Skeletal muscle satellite cell (primary cell): ENCODE results near the gene ARMC7.
"Not testable (repeated sequence)": the region's sequence is repeated elsewhere in the genome, so short reads cannot be mapped to it uniquely, and the experiment has no call there.

ENCODE experiments used
- H3K27me3 ChIP-seq: 2 replicates; pipeline ENCODE4 v1.7.0; 2013; ENCODE audit warnings: low read length; ENCODE audit not compliant: control insufficient read depth, insufficient read depth
- H3K36me3 ChIP-seq: 2 replicates; pipeline ENCODE4 v1.7.0; 2013; ENCODE audit warnings: mild to moderate bottlenecking, control low read depth, low read length; ENCODE audit not compliant: insufficient read depth
- H3K4me1 ChIP-seq: 2 replicates; pipeline ENCODE4 v1.7.0; 2013; ENCODE audit warnings: low read length; ENCODE audit not compliant: control insufficient read depth, insufficient read depth
- H3K4me2 ChIP-seq: 2 replicates; pipeline ENCODE4 v1.7.0; 2013; ENCODE audit warnings: mild to moderate bottlenecking, low read length
- H3K4me3 ChIP-seq: 2 replicates; pipeline ENCODE4 v1.7.0; 2013; ENCODE audit warnings: low read length
- H3K9ac ChIP-seq: 2 replicates; pipeline ENCODE4 v1.7.0; 2013; ENCODE audit warnings: mild to moderate bottlenecking, low read depth, low read length, moderate library complexity
- H3K9me3 ChIP-seq: replicated peaks from 2 replicates; pipeline ENCODE4 v1.7.0; 2013; ENCODE audit warnings: mild to moderate bottlenecking, control low read depth, low read length

The ARMC7 gene

GRCh38 chr17:75135452-75135851 is 25.7 kb downstream of the ARMC7 start:
- no peaks in the 10 kb centered on the region for H3K27me3 ChIP-seq
- H3K4me2 ChIP-seq, result no peak overlapping the region
- H3K9ac ChIP-seq, result no peak overlapping the region
- H3K36me3 ChIP-seq, result peaks cover 36% of the 10 kb centered on the region
- no peaks in the 10 kb centered on the region for H3K9me3 ChIP-seq
- H3K4me3 ChIP-seq, result no peak overlapping the region
- peaks cover 1% of the 10 kb centered on the region for H3K4me1 ChIP-seq

GRCh38 chr17:75135946-75136345 is 26.2 kb downstream of the ARMC7 start:
- Histone ChIP-seq H3K4me2 (no peak overlapping the region), H3K9me3 (no peaks in the 10 kb centered on the region), H3K4me1 (no peaks in the 10 kb centered on the region), H3K4me3 (no peak overlapping the region), H3K36me3 (peaks cover 40% of the 10 kb centered on the region), H3K9ac (no peak overlapping the region), H3K27me3 (no peaks in the 10 kb centered on the region)

GRCh38 chr17:75137762-75138161 is 28.0 kb downstream of the ARMC7 start:
- H3K36me3 ChIP-seq, result peaks cover 52% of the 10 kb centered on the region
- not testable (repeated sequence) for H3K9me3 ChIP-seq, H3K4me3 ChIP-seq, H3K27me3 ChIP-seq, H3K9ac ChIP-seq, H3K4me1 ChIP-seq, H3K4me2 ChIP-seq

DNA sequence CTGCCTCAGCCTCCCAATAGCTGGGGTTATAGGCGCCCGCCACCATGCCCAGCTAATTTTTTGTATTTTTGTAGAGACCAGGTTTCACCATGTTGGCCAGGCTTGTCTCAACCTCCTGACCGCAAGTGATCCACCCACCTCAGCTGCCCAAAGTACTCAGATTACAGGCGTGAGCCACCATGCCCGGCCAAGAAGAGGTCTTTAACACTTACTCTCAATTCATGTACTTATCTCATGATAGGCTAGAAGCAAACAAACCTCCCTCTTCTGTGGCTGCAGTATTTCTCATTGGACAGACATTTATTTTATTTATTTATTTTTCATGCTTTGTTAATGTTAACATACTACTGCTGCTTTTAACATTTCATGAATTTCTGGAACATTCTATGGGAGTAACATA is 28.8 kb downstream of the ARMC7 start:
- no peak overlapping the region for H3K9ac ChIP-seq
- H3K27me3 ChIP-seq, result no peaks in the 10 kb centered on the region
- peaks cover 54% of the 10 kb centered on the region for H3K36me3 ChIP-seq
- no peak overlapping the region for H3K4me2 ChIP-seq
- H3K4me3 ChIP-seq, result no peak overlapping the region
- no peaks in the 10 kb centered on the region for H3K9me3 ChIP-seq
- H3K4me1 ChIP-seq, result no peaks in the 10 kb centered on the region

- Histone ChIP-seq H3K4me2 (no peak overlapping the region), H3K9me3 (no peaks in the 10 kb centered on the region), H3K36me3 (peaks cover 78% of the 10 kb centered on the region), H3K4me1 (no peaks in the 10 kb centered on the region), H3K9ac (no peak overlapping the region), H3K27me3 (no peaks in the 10 kb centered on the region), H3K4me3 (no peak overlapping the region)
These were observed 32.6 kb downstream of the ARMC7 start for GRCh38 chr17:75142236-75142971.

- H3K4me3 ChIP-seq, result no peak overlapping the region
- H3K9me3 ChIP-seq, result no peaks in the 10 kb centered on the region
- no peak overlapping the region for H3K9ac ChIP-seq
- no peak overlapping the region for H3K4me2 ChIP-seq
- no peaks in the 10 kb centered on the region for H3K4me1 ChIP-seq
- no peaks in the 10 kb centered on the region for H3K27me3 ChIP-seq
- peaks cover 75% of the 10 kb centered on the region for H3K36me3 ChIP-seq
These were observed 35.2 kb downstream of the ARMC7 start for GRCh38 chr17:75144816-75145512.

GRCh38 chr17:75146592-75146991 is 36.8 kb downstream of the ARMC7 start:
- H3K36me3 ChIP-seq, result peaks cover 62% of the 10 kb centered on the region

DNA sequence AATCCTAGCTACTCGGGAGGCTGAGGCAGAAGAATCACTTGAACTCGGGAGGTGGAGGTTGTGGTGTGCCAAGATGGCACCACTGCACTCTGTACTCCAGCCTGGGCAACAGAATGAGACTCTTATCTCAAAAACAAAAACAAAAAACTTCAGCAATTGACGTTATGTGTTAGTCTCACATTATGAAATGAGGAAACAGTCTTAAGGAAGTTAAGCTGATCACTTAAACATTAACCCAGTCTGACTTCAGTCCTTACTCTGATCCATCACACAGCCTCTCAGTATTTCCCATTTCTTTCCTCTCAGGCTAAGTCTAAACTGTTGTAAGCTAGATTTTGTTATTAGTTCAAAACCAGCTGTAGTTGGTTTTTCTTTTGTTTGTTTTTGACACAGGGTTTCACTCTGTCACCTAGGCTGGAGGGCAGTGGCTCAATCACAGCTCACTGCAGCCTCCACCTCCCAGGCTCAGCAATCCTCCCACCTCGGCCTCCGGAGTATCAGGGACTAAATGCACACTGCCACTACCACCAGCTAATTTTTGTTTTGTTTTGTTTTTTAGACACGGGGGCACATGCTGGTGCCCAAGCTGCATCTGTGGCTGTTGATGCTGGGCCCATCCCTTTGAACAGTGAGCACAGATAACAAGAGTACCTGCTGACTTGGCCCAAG is 38.2 kb downstream of the ARMC7 start:
- Histone ChIP-seq H3K4me3 (no peak overlapping the region), H3K9me3 (no peaks in the 10 kb centered on the region), H3K27me3 (no peaks in the 10 kb centered on the region), H3K9ac (no peak overlapping the region), H3K4me2 (no peak overlapping the region), H3K36me3 (peaks cover 52% of the 10 kb centered on the region), H3K4me1 (peaks cover 13% of the 10 kb centered on the region)

More at GRCh38 chr17:75146592-75146991, 36.8 kb downstream of the ARMC7 start:
- Histone ChIP-seq H3K4me3 (no peak overlapping the region), H3K27me3 (no peaks in the 10 kb centered on the region), H3K9me3 (no peaks in the 10 kb centered on the region), H3K4me2 (no peak overlapping the region), H3K9ac (no peak overlapping the region), H3K4me1 (no peaks in the 10 kb centered on the region)

DNA sequence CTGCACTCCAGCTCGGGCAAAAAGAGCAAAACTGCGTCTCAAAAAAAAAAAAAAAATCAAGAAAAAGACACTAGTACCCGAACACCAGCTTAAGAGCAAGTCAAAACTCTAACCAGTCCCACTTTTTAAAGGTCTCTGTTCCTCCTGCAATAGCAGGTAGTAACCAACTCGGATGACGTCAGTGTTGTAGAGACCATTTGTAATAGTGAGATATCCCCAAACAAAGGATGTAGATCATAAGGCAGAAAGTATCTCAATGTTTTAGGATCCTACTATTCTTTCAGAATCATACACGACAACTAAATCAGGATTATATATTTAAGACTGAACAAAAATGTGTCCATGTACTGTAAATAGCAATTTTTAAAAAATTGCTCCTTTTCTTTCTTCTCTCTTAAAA is 42.2 kb downstream of the ARMC7 start:
- Histone ChIP-seq H3K27me3 (no peaks in the 10 kb centered on the region), H3K4me2 (peak overlapping the region; percentile 85), H3K4me3 (peak overlapping the region; percentile 98), H3K9me3 (no peaks in the 10 kb centered on the region), H3K36me3 (peaks cover 20% of the 10 kb centered on the region), H3K4me1 (peaks cover 22% of the 10 kb centered on the region), H3K9ac (peak overlapping the region; percentile 91)

DNA sequence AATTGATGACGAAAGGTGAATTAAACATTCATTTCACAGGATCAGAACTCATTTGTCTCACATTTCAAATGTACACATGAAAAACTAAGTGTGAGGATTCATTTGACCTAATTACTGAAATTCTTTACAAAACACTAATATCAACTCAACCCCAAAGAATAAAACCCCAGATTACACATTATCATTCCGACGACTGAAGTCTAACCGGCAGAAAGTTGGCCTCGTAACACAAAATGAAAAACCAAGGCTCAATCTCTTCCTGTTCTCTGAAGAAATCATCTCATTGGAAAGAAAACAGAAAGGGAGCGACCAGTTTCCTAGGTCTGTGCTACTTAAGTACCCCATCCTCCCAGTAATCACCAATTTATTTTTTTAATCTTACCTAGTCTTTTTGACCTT is 42.8 kb downstream of the ARMC7 start:
- no peaks in the 10 kb centered on the region for H3K9me3 ChIP-seq
- H3K4me1 ChIP-seq, result peaks cover 22% of the 10 kb centered on the region
- peak overlapping the region; percentile 98 for H3K4me3 ChIP-seq
- no peaks in the 10 kb centered on the region for H3K27me3 ChIP-seq
- peak overlapping the region; percentile 85 for H3K4me2 ChIP-seq
- H3K9ac ChIP-seq, result peak overlapping the region; percentile 91
- H3K36me3 ChIP-seq, result peaks cover 14% of the 10 kb centered on the region

DNA sequence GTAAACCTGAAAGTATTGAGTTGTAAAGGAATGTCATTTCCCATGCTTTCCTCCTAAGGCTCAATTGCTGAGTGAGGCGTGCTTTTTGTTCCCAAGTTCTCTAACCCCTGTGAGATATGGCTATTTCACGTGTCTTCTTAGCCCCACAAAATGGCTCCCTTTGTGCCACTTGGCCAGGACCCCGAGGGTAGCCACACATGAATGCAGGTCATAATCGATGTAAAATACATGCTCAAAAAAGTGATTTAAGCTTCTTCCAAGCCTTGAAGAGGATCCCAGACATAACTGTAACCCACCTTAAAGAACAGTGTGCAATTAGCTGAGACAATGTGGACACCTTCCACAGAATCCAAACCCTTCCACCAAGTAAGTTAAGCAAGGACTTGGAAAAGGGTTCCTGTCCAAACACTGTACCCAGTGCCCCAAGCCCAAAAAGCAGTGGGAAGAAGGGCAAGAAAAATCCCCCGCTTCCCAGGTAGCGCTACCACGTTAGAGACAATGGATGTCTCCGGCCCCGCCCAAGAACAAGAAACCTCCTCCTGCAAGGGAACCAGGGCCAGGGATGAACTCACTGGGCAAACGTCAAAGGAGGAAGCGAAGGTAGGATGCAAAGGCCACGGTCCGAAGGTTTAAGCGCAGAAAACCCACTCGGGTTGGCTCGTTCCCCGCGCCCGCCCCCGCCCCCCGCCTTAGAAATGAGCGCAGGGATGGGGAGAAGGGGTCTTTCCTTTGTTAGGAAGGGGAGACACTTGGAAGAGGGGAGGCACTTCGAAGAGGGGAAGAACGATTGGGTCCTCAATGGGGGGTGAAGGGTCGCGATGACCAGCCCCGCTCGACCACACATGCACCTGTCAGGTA is 43.4 kb downstream of the ARMC7 start:
- Histone ChIP-seq H3K4me1 (peaks cover 22% of the 10 kb centered on the region), H3K27me3 (no peaks in the 10 kb centered on the region), H3K4me2 (peak overlapping the region; percentile 85), H3K4me3 (peak overlapping the region; percentile 98), H3K36me3 (peaks cover 8% of the 10 kb centered on the region), H3K9ac (peak overlapping the region; percentile 91), H3K9me3 (no peaks in the 10 kb centered on the region)
